ENCODE results near the gene CLTC. TPM values are rescaled to one million over a fixed set of nuclear protein-coding genes. Genes with fewer than 3 reads are reported as not detected.

Gene CLTC
- total RNA-seq, 1 experiment from 2014 or later, result 254 TPM

GRCh38 chr17:59638553-59638952 is 18.9 kb downstream of the CLTC start:
- Histone ChIP-seq H3K23ac (ENCODE audit: insufficient read length, low read depth, low read length) (no peak overlapping the region), H3K9me3 (ENCODE audit: control insufficient read depth, low read depth, low read length) (no peaks in the 10 kb centered on the region), H2BK12ac (ENCODE audit: insufficient read length, low read depth, low read length) (no peak overlapping the region), H4K5ac (ENCODE audit: insufficient read length, low read depth, low read length) (no peak overlapping the region), H2BK20ac (ENCODE audit: low read depth, low read length, poor library complexity, severe bottlenecking) (no peak overlapping the region), H3K4me1 (ENCODE audit: insufficient read depth, low read length) (no peaks in the 10 kb centered on the region; the same call in 1 of the 2 replicates), H3K79me1 (ENCODE audit: insufficient read depth, low read depth, low read length, poor library complexity, severe bottlenecking) (peaks cover 10% of the 10 kb centered on the region), H3K27me3 (ENCODE audit: insufficient read depth, low read length) (no peaks in the 10 kb centered on the region), H3K23me2 (ENCODE audit: insufficient read length, low read depth, low read length, poor library complexity, severe bottlenecking) (no peaks in the 10 kb centered on the region), H3K27ac (ENCODE audit: insufficient read length, low read depth, low read length) (no peak overlapping the region), H2BK120ac (ENCODE audit: low read depth, low read length, poor library complexity, severe bottlenecking) (no peak overlapping the region), H2BK15ac (ENCODE audit: low read depth, low read length) (no peak overlapping the region), H2AK5ac (ENCODE audit: insufficient read length, low read length) (no peak overlapping the region), H4K20me1 (ENCODE audit: control insufficient read depth, insufficient read depth, insufficient read length) (no peaks in the 10 kb centered on the region), H4K8ac (replicated peaks; ENCODE audit: insufficient read length, low read depth, low read length) (no peak overlapping the region), H2BK5ac (ENCODE audit: insufficient read length, low read length) (no peak overlapping the region), H3K18ac (ENCODE audit: insufficient read length, low read depth, low read length) (no peak overlapping the region), H2AFZ (ENCODE audit: low read length) (no peak overlapping the region), H3K9ac (ENCODE audit: extremely low read depth, insufficient read length, low read length) (no peak overlapping the region), H3K4ac (ENCODE audit: low read depth, low read length) (no peak overlapping the region), H3K4me2 (ENCODE audit: insufficient read depth, insufficient read length, low read length) (no peak overlapping the region), H3K56ac (ENCODE audit: insufficient read length, low read depth, low read length) (no peak overlapping the region), H3T11ph (ENCODE audit: low read length) (no peak overlapping the region), H3K14ac (ENCODE audit: insufficient read depth, low read length) (no peak overlapping the region), H4K91ac (ENCODE audit: insufficient read length, low read depth, low read length) (no peak overlapping the region), H3K79me2 (ENCODE audit: insufficient read depth, low read length) (peaks cover 32% of the 10 kb centered on the region; the same call in 1 of the 2 replicates)
- no CpG with 5 or more reads among the region's 10 CpGs for whole genome bisulfite sequencing (ENCODE audit: extremely low coverage, insufficient read length, low lambda C conversion rate)
- Mint-ChIP-seq H3K4me1 (peaks cover 5 to 15% of the 10 kb centered on the region in 2 experiments), H3K27ac (no peak overlapping the region), H3K36me3 (ENCODE audit: insufficient read depth in 1 of 3, low read depth in 3 of 3) (peaks cover 0 to 6% (median 0%) of the 10 kb centered on the region in 3 experiments; a peak in 2 of 7 replicates), H3K27me3 (ENCODE audit: low read depth) (no peaks in the 10 kb centered on the region), H3K4me3 (no peak overlapping the region), H3K9me3 (no peaks in the 10 kb centered on the region)
- no peak for DNase-seq
- TF ChIP-seq, protein P1, sequence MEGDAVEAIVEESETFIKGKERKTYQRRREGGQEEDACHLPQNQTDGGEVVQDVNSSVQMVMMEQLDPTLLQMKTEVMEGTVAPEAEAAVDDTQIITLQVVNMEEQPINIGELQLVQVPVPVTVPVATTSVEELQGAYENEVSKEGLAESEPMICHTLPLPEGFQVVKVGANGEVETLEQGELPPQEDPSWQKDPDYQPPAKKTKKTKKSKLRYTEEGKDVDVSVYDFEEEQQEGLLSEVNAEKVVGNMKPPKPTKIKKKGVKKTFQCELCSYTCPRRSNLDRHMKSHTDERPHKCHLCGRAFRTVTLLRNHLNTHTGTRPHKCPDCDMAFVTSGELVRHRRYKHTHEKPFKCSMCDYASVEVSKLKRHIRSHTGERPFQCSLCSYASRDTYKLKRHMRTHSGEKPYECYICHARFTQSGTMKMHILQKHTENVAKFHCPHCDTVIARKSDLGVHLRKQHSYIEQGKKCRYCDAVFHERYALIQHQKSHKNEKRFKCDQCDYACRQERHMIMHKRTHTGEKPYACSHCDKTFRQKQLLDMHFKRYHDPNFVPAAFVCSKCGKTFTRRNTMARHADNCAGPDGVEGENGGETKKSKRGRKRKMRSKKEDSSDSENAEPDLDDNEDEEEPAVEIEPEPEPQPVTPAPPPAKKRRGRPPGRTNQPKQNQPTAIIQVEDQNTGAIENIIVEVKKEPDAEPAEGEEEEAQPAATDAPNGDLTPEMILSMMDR (conservative IDR thresholded peaks at IDR 0.05), result no peak

Data from H9 (cell line).